MG63 (cell line): ENCODE data around the gene CRPPA. TPM values are rescaled to one million over a fixed set of nuclear protein-coding genes. Genes with fewer than 3 reads are reported as not detected.
"Not testable (repeated sequence)": the region's sequence is repeated elsewhere in the genome, so short reads cannot be mapped to it uniquely, and the experiment has no call there.

Source experiments
- DNase-seq: peaks from one replicate; pipeline ENCODE4 v3.0.0-alpha.2; 2020
- H3K27me3 ChIP-seq: fragments of 250-450 bp; sonication (Bioruptor Pico); 2 replicates; pipeline ENCODE4 v1.5.1; 2020; ENCODE audit warnings: mild to moderate bottlenecking, moderate library complexity
- H3K36me3 ChIP-seq: fragments of 250-450 bp; sonication (Bioruptor Pico); 2 replicates; pipeline ENCODE4 v1.5.1; 2020; ENCODE audit warnings: mild to moderate bottlenecking, moderate library complexity
- H3K4me3 ChIP-seq: fragments of 250-450 bp; sonication (Bioruptor Pico); 2 replicates; pipeline ENCODE4 v1.5.1; 2020; ENCODE audit warnings: mild to moderate bottlenecking, moderate library complexity
- H3K9me3 ChIP-seq: fragments of 250-450 bp; sonication (Bioruptor Pico); 2 replicates; pipeline ENCODE4 v1.5.1; 2020; ENCODE audit warnings: mild to moderate bottlenecking, moderate library complexity
- total RNA-seq: library from RNA; depleted of rRNA; stranded (reverse); fragments of >200 nt; shearing (Covaris generic); gene quantifications from 2 replicates; pipeline ENCODE4 v1.2.3, GENCODE V29; 2014; ENCODE audit warnings: low replicate concordance

The CRPPA gene
- total RNA-seq, 1 experiment from 2014 or later = 0.33 TPM

- Histone ChIP-seq H3K36me3 (no peaks in the 10 kb centered on the region), H3K27me3 (no peaks in the 10 kb centered on the region; the same call in 1 of the 2 replicates), H3K4me3 (no peak overlapping the region), H3K9me3 (peaks cover 12% of the 10 kb centered on the region)
- DNase-seq = no peak
Measured at GRCh38 chr7:16404636-16405035, 16.7 kb downstream of the CRPPA start.

GRCh38 chr7:16403475-16403874 lies 17.9 kb downstream of the CRPPA start:
- no peak overlapping the region for H3K4me3 ChIP-seq
- H3K36me3 ChIP-seq = no peaks in the 10 kb centered on the region
- H3K9me3 ChIP-seq = peaks cover 15% of the 10 kb centered on the region
- no peaks in the 10 kb centered on the region; the same call in 1 of the 2 replicates for H3K27me3 ChIP-seq
- DNase-seq = no peak

GRCh38 chr7:16402940-16403339 lies 18.4 kb downstream of the CRPPA start:
- Histone ChIP-seq H3K9me3 (peaks cover 18% of the 10 kb centered on the region), H3K4me3 (no peak overlapping the region), H3K27me3 (no peaks in the 10 kb centered on the region; the same call in 1 of the 2 replicates), H3K36me3 (no peaks in the 10 kb centered on the region)
- no peak for DNase-seq

GRCh38 chr7:16402091-16402490 lies 19.2 kb downstream of the CRPPA start:
- H3K4me3 ChIP-seq = no peak overlapping the region
- DNase-seq = no peak
- H3K9me3 ChIP-seq = peaks cover 22% of the 10 kb centered on the region
- no peaks in the 10 kb centered on the region for H3K36me3 ChIP-seq
- H3K27me3 ChIP-seq = no peaks in the 10 kb centered on the region; the same call in 1 of the 2 replicates

GRCh38 chr7:16400893-16401275 lies 20.5 kb downstream of the CRPPA start:
- Histone ChIP-seq H3K9me3 (peaks cover 22% of the 10 kb centered on the region), H3K27me3 (no peaks in the 10 kb centered on the region; the same call in 1 of the 2 replicates), H3K36me3 (no peaks in the 10 kb centered on the region), H3K4me3 (no peak overlapping the region)
- no peak for DNase-seq

GRCh38 chr7:16399916-16400892 lies 21.1 kb downstream of the CRPPA start:
- no peaks in the 10 kb centered on the region for H3K36me3 ChIP-seq
- H3K9me3 ChIP-seq = peaks cover 22% of the 10 kb centered on the region
- no peak overlapping the region for H3K4me3 ChIP-seq
- no peaks in the 10 kb centered on the region for H3K27me3 ChIP-seq
- no peak for DNase-seq

- H3K4me3 ChIP-seq = no peak overlapping the region
- DNase-seq = no peak
- H3K36me3 ChIP-seq = no peaks in the 10 kb centered on the region
- no peaks in the 10 kb centered on the region for H3K27me3 ChIP-seq
- H3K9me3 ChIP-seq = peaks cover 22% of the 10 kb centered on the region
Measured at GRCh38 chr7:16399265-16399831, 22.0 kb downstream of the CRPPA start.

GRCh38 chr7:16398146-16399017 lies 23.0 kb downstream of the CRPPA start:
- no peak for DNase-seq
- Histone ChIP-seq H3K27me3 (no peaks in the 10 kb centered on the region), H3K4me3 (no peak overlapping the region), H3K36me3 (no peaks in the 10 kb centered on the region), H3K9me3 (peaks cover 16% of the 10 kb centered on the region)

GRCh38 chr7:16397501-16398145 lies 23.7 kb downstream of the CRPPA start:
- H3K27me3 ChIP-seq = no peaks in the 10 kb centered on the region
- no peak for DNase-seq

GRCh38 chr7:16396766-16397500 lies 24.4 kb downstream of the CRPPA start:
- no peaks in the 10 kb centered on the region for H3K36me3 ChIP-seq
- DNase-seq = no peak
- no peak overlapping the region for H3K4me3 ChIP-seq
- H3K27me3 ChIP-seq = no peaks in the 10 kb centered on the region
- H3K9me3 ChIP-seq = peaks cover 10% of the 10 kb centered on the region

More at GRCh38 chr7:16397501-16398145, 23.7 kb downstream of the CRPPA start:
- no peak overlapping the region for H3K4me3 ChIP-seq
- H3K36me3 ChIP-seq = no peaks in the 10 kb centered on the region
- peaks cover 10% of the 10 kb centered on the region for H3K9me3 ChIP-seq

- no peaks in the 10 kb centered on the region for H3K27me3 ChIP-seq
- no peaks in the 10 kb centered on the region for H3K36me3 ChIP-seq
- H3K9me3 ChIP-seq = peaks cover 10% of the 10 kb centered on the region
- no peak for DNase-seq
- H3K4me3 ChIP-seq = no peak overlapping the region
Measured at GRCh38 chr7:16395121-16395520, 26.2 kb downstream of the CRPPA start.

- peaks cover 10% of the 10 kb centered on the region for H3K9me3 ChIP-seq
- H3K4me3 ChIP-seq = no peak overlapping the region
- H3K27me3 ChIP-seq = no peaks in the 10 kb centered on the region
Measured at GRCh38 chr7:16393862-16394422, 27.4 kb downstream of the CRPPA start.

GRCh38 chr7:16392990-16393523 lies 28.3 kb downstream of the CRPPA start:
- Histone ChIP-seq H3K9me3 (peaks cover 5% of the 10 kb centered on the region), H3K27me3 (no peaks in the 10 kb centered on the region), H3K36me3 (no peaks in the 10 kb centered on the region), H3K4me3 (no peak overlapping the region)
- no peak for DNase-seq

More at GRCh38 chr7:16393862-16394422, 27.4 kb downstream of the CRPPA start:
- H3K36me3 ChIP-seq = no peaks in the 10 kb centered on the region
- DNase-seq = no peak

- not testable (repeated sequence) for H3K9me3 ChIP-seq, H3K27me3 ChIP-seq, DNase-seq, H3K4me3 ChIP-seq, H3K36me3 ChIP-seq
Measured at GRCh38 chr7:16383786-16384185, 37.6 kb downstream of the CRPPA start.

GRCh38 chr7:16383103-16383502 lies 38.2 kb downstream of the CRPPA start:
- not testable (repeated sequence) for DNase-seq, H3K4me3 ChIP-seq, H3K36me3 ChIP-seq, H3K27me3 ChIP-seq, H3K9me3 ChIP-seq
